Skin of body (tissue), 3 donors: ENCODE data around the gene CCT6A. TPM values are rescaled to one million over a fixed set of nuclear protein-coding genes. Genes with fewer than 3 reads are reported as not detected.
"Not testable (repeated sequence)": the region's sequence is repeated elsewhere in the genome, so short reads cannot be mapped to it uniquely, and the experiment has no call there.

Source experiments
- DNase-seq: peaks from one replicate; lab custom pipeline; 2025; lab: John Stamatoyannopoulos, UW
- small RNA-seq: library from RNA; depleted of rRNA; stranded (forward); fragments of <200 nt; gene quantifications from one replicate; pipeline ENCODE3, GENCODE V24; 2014; ENCODE audit warnings: low replicate concordance
- total RNA-seq: library from RNA; depleted of rRNA; stranded (reverse); fragments of >200 nt; gene quantifications from one replicate; pipeline ENCODE4 v1.2.3, GENCODE V29; 2014

CCT6A gene
- total RNA-seq, 1 donor from 2014 or later, result 111 TPM

GRCh38 chr7:56098187-56099008, 46.8 kb downstream of the CCT6A start:
- not testable (repeated sequence) for DNase-seq

DNA sequence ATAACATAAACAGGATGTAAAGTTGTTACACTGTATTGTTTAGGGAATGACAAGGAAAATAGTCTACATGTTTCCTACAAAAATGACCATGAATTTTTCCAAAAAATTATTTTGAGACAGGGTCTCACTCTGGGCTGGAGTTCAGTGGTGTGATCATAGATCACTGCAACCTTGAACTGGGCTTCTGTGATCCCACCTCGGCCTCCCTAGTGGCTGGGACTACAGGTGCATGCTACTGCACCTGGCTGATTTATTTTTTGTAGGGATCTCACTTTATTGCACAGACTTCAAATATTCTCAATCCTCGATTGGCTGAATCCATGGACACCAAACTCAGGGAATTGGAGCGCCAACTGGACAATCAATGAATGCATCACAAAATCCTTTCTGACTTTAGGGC, 48.1 kb downstream of the CCT6A start:
- DNase-seq, result no peak

GRCh38 chr7:56104138-56104537, 52.6 kb downstream of the CCT6A start:
- DNase-seq, result not testable (repeated sequence)

GRCh38 chr7:56105508-56105907, 53.9 kb downstream of the CCT6A start:
- DNase-seq, result no peak

DNA sequence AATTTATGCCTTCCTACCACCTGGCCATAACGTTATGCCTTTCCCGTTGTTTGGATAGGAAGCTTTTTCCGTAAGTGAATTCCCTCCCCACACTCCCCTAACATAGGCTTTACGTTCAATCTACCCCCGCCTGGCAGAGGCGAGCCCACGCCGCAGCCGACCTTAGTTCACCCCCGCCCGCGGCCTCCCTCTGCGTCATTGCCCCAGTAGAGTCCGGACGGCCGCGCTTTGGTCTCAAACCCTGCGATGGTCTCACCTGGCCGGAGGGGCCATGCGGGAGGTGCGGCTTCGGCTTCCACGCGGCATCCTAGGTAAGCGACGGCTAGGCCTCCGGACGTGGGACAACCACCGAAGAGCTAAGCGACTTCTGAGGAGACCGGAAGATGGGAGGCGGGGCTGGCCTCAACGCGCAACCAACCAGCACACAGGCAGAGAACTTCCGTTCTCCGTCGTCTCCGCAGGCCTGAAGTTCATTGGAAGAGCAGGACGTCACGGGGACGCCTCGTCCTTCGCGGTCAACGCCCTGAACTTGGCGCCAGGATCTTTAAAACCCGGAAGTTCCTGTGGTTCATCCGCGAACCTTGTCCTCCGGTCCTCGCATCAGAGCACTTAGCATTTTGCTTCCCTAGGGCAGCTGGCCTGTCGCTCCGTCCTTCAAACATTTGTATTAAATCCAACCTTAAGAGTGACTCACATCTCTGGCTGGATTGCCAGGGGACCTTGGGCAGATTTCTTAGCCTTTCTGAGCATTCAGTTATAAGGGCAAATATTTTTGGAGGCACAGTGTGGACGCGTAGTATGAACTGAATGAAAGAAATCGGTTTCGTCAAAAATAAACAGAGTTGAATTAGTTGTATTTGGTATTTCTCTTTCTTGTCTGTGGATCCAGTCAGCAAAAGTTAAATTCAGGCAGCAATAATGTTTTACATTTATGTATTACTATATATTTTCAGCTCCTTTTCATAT, 54.8 kb downstream of the CCT6A start, which contains the start of gene CHCHD2:
TSS of gene CHCHD2 (minus strand) at position 369 of the 966 bp plus-strand sequence. CDS start at position 306, 63 bp downstream.
- peak; percentile 98 for DNase-seq

DNA sequence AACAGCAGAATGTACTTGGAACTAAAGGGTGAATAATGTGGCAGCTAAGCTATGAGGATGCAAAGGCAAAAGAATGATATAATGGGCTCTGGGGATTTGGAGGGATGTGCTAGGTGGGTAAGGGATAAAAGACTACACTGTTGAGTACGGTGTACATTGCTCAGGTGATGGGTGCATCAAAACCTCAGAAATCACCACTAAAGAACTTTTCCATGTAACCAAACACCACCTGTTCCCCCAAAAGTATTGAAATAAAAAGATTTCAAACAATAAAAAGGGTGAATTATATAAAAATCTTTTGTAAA, 56.3 kb downstream of the CCT6A start:
- no peak for DNase-seq

GRCh38 chr7:56110611-56111010, 59.0 kb downstream of the CCT6A start:
- DNase-seq, result no peak

DNA sequence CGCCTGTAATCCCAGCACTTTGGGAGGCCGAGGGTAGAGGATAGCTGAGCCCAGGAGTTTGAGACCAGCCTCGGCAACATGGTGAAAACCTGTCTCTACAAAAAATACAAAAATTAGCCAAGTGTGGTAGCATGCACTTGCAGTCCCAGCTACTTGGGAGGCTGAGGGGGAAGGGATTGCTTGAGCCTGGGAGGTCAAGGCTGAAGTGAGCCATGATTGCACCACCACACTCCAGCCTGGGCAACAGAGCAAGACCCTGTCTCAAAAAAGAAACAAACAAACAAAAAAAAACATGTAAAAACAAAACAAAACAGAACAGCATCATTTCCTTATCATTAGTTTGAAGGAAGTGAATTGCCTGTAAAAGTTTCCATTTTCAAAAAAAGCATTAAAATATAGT, 60.7 kb downstream of the CCT6A start:
- not testable (repeated sequence) for DNase-seq

Small RNAs within 50 kb of the gene (small RNA-seq; reads per million reads assigned to genes)
- gene SNORA15, result not detected
- gene SNORA22B, result not detected

Other genes starting within 250 kb of the CCT6A start
- gene SEPTIN14, start 189.0 kb upstream of the CCT6A start, total RNA-seq, result not detected
- 10.0 TPM for gene ZNF713, start 164.3 kb upstream of the CCT6A start, total RNA-seq
- 11.3 TPM for gene MRPS17, start 99.9 kb upstream of the CCT6A start, total RNA-seq
- 45.1 TPM for gene NIPSNAP2, start 87.2 kb upstream of the CCT6A start, total RNA-seq
- gene PSPH, start 321 bp upstream of the CCT6A start, total RNA-seq, result 18.1 TPM
- 96.9 TPM for gene SUMF2, start 12.5 kb downstream of the CCT6A start, total RNA-seq
- 8.9 TPM for gene PHKG1, start 41.2 kb downstream of the CCT6A start, total RNA-seq
- 138 TPM for gene CHCHD2, start 54.7 kb downstream of the CCT6A start, total RNA-seq
- gene NUPR2, start 64.7 kb downstream of the CCT6A start, total RNA-seq, result 0.39 TPM